Measurements from ENCODE around the gene FAXDC2.

GRCh38 chr5:154783774-154784460 is 66.5 kb downstream of the FAXDC2 start:
- TF ChIP-seq EZH2 (IDR thresholded peaks at IDR 0.05) (no peak), CTCF (IDR thresholded peaks at IDR 0.05) (no peak)

All from neural progenitor cell (in vitro differentiated cells).